HepG2 (cell line): Measurements from ENCODE around the gene SRP19. TPM values are rescaled to one million over a fixed set of nuclear protein-coding genes. Genes with fewer than 3 reads are reported as not detected.

Experiments used
- GLI4 ChIP-seq: sonication (generic); formaldehyde crosslinking; IDR thresholded peaks from 2 replicates; pipeline ENCODE4 v1.5.1; 2020; ENCODE audit warnings: missing genetic modification reagents, mild to moderate bottlenecking, moderate library complexity, borderline replicate concordance
- TEAD3 ChIP-seq: optimal IDR thresholded peaks from 2 replicates; pipeline ENCODE3; 2016; ENCODE audit warnings: borderline replicate concordance
- THRA ChIP-seq: sonication (generic); formaldehyde crosslinking; IDR thresholded peaks from 2 replicates; pipeline ENCODE4 v1.4.0; 2020; ENCODE audit warnings: missing genetic modification reagents, borderline replicate concordance
- TIGD3 ChIP-seq: sonication (generic); formaldehyde crosslinking; IDR thresholded peaks from 2 replicates; pipeline ENCODE4 v1.5.1; 2020; ENCODE audit warnings: mild to moderate bottlenecking, missing genetic modification reagents, borderline replicate concordance
- TP53 ChIP-seq: sonication (generic); formaldehyde crosslinking; conservative IDR thresholded peaks from 2 replicates; pipeline ENCODE4 v1.4.0; 2020; ENCODE audit warnings: missing genetic modification reagents
- ZBTB26 ChIP-seq: IDR thresholded peaks from 2 replicates; pipeline ENCODE4 v1.6.1; 2016; ENCODE audit warnings: missing compliant biosample characterization, missing genetic modification reagents, borderline replicate concordance
- ZFP36L1 ChIP-seq: sonication (generic); formaldehyde crosslinking; IDR thresholded peaks from 2 replicates; pipeline ENCODE4 v1.8.0; 2022; ENCODE audit warnings: mild to moderate bottlenecking, missing genetic modification reagents, moderate library complexity
- ZMYM3 ChIP-seq: sonication (generic); formaldehyde crosslinking; IDR thresholded peaks from 2 replicates; pipeline ENCODE4 v1.5.1; 2020; ENCODE audit warnings: mild to moderate bottlenecking, missing genetic modification reagents
- ZNF292 ChIP-seq: sonication (generic); formaldehyde crosslinking; IDR thresholded peaks from 2 replicates; pipeline ENCODE4 v1.8.1; 2022; ENCODE audit warnings: mild to moderate bottlenecking, low read depth, missing genetic modification reagents, borderline replicate concordance
- ZNF296 ChIP-seq: sonication (generic); formaldehyde crosslinking; conservative IDR thresholded peaks from 2 replicates; pipeline ENCODE4 v1.5.0; 2020; ENCODE audit warnings: mild to moderate bottlenecking, missing genetic modification reagents
- ZNF3 ChIP-seq: IDR thresholded peaks from 2 replicates; pipeline ENCODE4 v1.7.0; 2017; ENCODE audit warnings: inconsistent platforms
- ZNF407 ChIP-seq: sonication (generic); formaldehyde crosslinking; IDR thresholded peaks from one replicate; pipeline ENCODE4 v1.5.1; 2020; ENCODE audit warnings: mild to moderate bottlenecking, missing genetic modification reagents; ENCODE audit errors: not compliant biosample characterization
- ZNF605 ChIP-seq: sonication (generic); formaldehyde crosslinking; IDR thresholded peaks from 2 replicates; pipeline ENCODE4 v1.8.0; 2022; ENCODE audit warnings: mild to moderate bottlenecking, missing genetic modification reagents
- ZNF770 ChIP-seq: sonication (generic); formaldehyde crosslinking; IDR thresholded peaks from 2 replicates; pipeline ENCODE4 v1.5.0; 2020; ENCODE audit warnings: mild to moderate bottlenecking, missing genetic modification reagents
- polyA plus RNA-seq, 8 experiments: library from polyadenylated mRNA; depleted of rRNA in 3 of 8; stranded (reverse) in 7 of 8; unstranded in 1 of 8; fragments of >200 nt; fragmentation: Illumina TruSeq in 4 of 8; extraction: Trizol in 4 of 8; gene quantifications; 2 replicates each; pipeline versions ENCODE4 v1.2.1 to v1.2.3, GENCODE V29; 2011 to 2016; ENCODE audit warnings: low read depth in 4 of 8, missing spikeins in 1 of 8, mixed read lengths in 1 of 8; ENCODE audit not compliant: insufficient read depth in 1 of 8
- total RNA-seq, 5 experiments: library from RNA; depleted of rRNA; stranded (reverse); fragments of >200 nt; fragmentation: Illumina TruSeq; extraction: Trizol; gene quantifications; 2 replicates each; pipeline ENCODE4 v1.2.3, GENCODE V29; 2016; ENCODE audit warnings: low read depth in 1 of 5

SRP19 gene
- total and polyA plus RNA-seq, 2 of the 13 experiments (the other 11 are each of a cell fraction or from before 2014, with no cell fraction given), result 46.9 to 143 TPM

GRCh38 chr5:112860929-112861637 lies at the start of gene SRP19 (continued):
- TF ChIP-seq ZNF296 (CRISPR knock-in tag) (no peak), ZNF770 (CRISPR knock-in tag) (peak; percentile 11; the same call in 1 of the 2 replicates), ZNF3 (CRISPR knock-in tag) (peak; percentile 92), ZBTB26 (peak; percentile 82), TP53 (no peak), TIGD3 (CRISPR knock-in tag) (no peak), ZNF292 (CRISPR knock-in tag) (no peak), ZMYM3 (CRISPR knock-in tag) (no peak), ZNF605 (CRISPR knock-in tag) (peak; percentile 100), TEAD3 (CRISPR knock-in tag) (peak; percentile 84), ZNF407 (no peak), GLI4 (CRISPR knock-in tag) (no peak), ZFP36L1 (CRISPR knock-in tag) (peak; percentile 86), THRA (CRISPR knock-in tag) (peak; percentile 42; the same call in 1 of the 2 replicates)
